GM13976 (cell line): ENCODE data around the gene LHPP.
"Not testable (repeated sequence)": the region's sequence is repeated elsewhere in the genome, so short reads cannot be mapped to it uniquely, and the experiment has no call there.

ENCODE experiments used
- DNase-seq: peaks from one replicate; pipeline ENCODE4 v3.0.0; 2012; ENCODE audit warnings: low spot score
- CTCF ChIP-seq: IDR thresholded peaks from 2 replicates; pipeline ENCODE4 v1.5.1; 2012; ENCODE audit warnings: borderline replicate concordance, mild to moderate bottlenecking; ENCODE audit not compliant: insufficient read depth; ENCODE audit errors: extremely low read depth, missing control alignments, control extremely low read depth
- in situ Hi-C: fragments of 300-500 bp; cut with MboI; formaldehyde crosslinking; loops from one replicate; pipeline ENCODE4 v1.12.0; 2022; ENCODE audit warnings: low sequenced_read_pairs, mixed read lengths, inconsistent platforms; ENCODE audit not compliant: unreplicated experiment

The LHPP gene

GRCh38 chr10:124608093-124608721 is 146.6 kb downstream of the LHPP start:
- no peak for TF ChIP-seq CTCF
- in situ Hi-C loops: no loop called here
- DNase-seq: no peak

GRCh38 chr10:124609698-124610097 is 148.1 kb downstream of the LHPP start:
- in situ Hi-C loops: no loop called here
- no peak for TF ChIP-seq CTCF

GRCh38 chr10:124610186-124610585 is 148.6 kb downstream of the LHPP start:
- DNase-seq, in situ Hi-C loops: not testable (repeated sequence)

More at GRCh38 chr10:124609698-124610097, 148.1 kb downstream of the LHPP start:
- no peak for DNase-seq

GRCh38 chr10:124610851-124611250 is 149.2 kb downstream of the LHPP start:
- in situ Hi-C loops, DNase-seq: not testable (repeated sequence)

- in situ Hi-C loops: no loop called here
- no peak for TF ChIP-seq CTCF
- DNase-seq: no peak
Observed at GRCh38 chr10:124611738-124612137, 150.1 kb downstream of the LHPP start.

GRCh38 chr10:124612611-124613498 is 151.2 kb downstream of the LHPP start:
- no peak for DNase-seq
- TF ChIP-seq CTCF: no peak
- in situ Hi-C loops: no loop called here

GRCh38 chr10:124614003-124614659 is 152.5 kb downstream of the LHPP start:
- peak; percentile 75 for DNase-seq
- no peak for TF ChIP-seq CTCF
- in situ Hi-C loops: no loop called here
